ENCODE data around the gene ABCB9.

Gene ABCB9

GRCh38 chr12:122987086-122987951, 21.1 kb upstream of the ABCB9 start:
- DNase-seq (ENCODE audit: low read depth): no peak
- no peak overlapping the region for H3K4me3 ChIP-seq (ENCODE audit: low read depth, low read length)
- TF ChIP-seq, protein P1, sequence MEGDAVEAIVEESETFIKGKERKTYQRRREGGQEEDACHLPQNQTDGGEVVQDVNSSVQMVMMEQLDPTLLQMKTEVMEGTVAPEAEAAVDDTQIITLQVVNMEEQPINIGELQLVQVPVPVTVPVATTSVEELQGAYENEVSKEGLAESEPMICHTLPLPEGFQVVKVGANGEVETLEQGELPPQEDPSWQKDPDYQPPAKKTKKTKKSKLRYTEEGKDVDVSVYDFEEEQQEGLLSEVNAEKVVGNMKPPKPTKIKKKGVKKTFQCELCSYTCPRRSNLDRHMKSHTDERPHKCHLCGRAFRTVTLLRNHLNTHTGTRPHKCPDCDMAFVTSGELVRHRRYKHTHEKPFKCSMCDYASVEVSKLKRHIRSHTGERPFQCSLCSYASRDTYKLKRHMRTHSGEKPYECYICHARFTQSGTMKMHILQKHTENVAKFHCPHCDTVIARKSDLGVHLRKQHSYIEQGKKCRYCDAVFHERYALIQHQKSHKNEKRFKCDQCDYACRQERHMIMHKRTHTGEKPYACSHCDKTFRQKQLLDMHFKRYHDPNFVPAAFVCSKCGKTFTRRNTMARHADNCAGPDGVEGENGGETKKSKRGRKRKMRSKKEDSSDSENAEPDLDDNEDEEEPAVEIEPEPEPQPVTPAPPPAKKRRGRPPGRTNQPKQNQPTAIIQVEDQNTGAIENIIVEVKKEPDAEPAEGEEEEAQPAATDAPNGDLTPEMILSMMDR (IDR thresholded peaks at IDR 0.05; ENCODE audit: low read depth, low read length, missing control alignments): no peak
- in situ Hi-C loops (cut with HindIII; ENCODE audit: low sequenced_read_pairs): no loop called here

DNA sequence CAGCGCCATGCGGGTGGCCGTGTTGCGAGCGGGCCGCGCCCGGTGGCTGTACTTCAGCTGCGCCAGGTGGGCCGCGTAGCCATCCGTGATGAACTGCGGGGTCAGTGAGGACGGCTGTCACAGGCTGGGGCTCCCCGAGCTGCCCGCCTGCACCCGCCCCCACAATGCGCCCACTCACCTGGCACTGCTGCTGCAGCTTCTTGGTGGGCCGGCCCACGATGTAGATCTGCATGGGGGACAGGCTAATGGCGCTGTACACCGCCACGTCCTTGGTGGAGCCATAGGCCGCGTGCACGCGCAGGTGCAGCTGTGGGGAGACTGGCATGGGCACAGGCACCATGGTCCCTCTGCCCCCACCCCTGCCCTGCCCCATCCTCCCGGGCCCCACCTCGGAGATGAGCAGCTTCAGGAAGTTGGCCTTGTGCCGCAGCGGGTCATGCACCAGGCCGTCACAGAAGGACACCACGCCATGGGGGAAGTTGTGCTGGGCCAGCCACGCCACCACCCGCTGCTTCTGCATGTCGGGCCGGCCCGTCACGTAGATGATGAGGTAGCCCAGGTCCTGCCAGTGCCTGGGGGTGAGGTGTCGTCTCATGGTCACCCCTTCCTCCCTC, 20.1 kb upstream of the ABCB9 start:
- H3K4me3 ChIP-seq (ENCODE audit: low read depth, low read length): no peak overlapping the region
- in situ Hi-C loops (cut with HindIII; ENCODE audit: low sequenced_read_pairs): no loop called here
- no peak for DNase-seq (ENCODE audit: low read depth)
- TF ChIP-seq, protein P1 (IDR thresholded peaks at IDR 0.05; ENCODE audit: low read depth, low read length, missing control alignments): no peak

DNA sequence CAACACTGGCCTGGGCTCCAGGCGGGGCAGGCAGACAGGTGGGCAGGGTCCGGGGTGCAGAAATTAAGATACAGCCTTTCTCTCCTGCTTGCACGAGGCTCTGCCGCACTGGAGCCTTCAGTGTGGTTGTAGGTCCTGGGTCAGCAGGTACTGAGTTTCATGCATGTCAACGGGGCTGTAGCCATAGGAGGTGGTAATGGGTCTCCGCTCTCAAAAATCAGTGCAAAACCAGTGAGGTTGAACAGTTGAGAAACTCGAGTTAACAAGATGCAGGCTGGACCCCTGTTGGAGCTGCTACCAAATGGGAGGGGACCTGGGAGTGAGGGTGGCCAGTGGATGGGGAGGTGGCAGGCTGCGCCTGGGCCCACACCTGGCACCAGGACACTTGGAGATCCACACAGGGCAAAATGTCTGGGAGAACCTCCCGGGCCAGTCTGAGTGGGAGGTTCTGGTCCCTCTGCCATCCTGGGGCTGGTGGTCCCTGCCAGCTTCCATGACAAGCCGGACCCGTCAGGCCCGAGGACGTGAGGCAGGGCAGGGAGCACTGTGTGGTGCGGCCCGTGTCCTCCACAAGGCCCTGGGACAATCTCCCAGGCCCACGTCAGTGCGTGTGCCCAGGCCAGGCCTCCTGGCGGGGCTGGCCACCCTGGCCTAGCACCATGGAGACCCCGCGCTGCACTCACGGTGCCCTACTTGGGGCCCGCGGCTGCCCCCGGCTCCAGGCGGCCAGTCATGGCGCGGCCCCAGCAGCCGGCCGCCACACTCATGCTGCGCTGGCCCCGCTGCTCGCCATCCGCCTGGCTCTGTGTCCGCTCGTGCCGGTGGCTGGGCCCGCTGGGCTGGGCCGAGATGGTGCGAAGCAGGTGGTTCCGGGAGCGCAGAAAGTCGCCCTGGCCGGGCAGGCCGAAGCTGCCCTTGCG, 19.3 kb upstream of the ABCB9 start:
- in situ Hi-C loops (cut with HindIII; ENCODE audit: low sequenced_read_pairs): no loop called here
- TF ChIP-seq, protein P1 (IDR thresholded peaks at IDR 0.05; ENCODE audit: low read depth, low read length, missing control alignments): no peak
- DNase-seq (ENCODE audit: low read depth): no peak
- no peak overlapping the region for H3K4me3 ChIP-seq (ENCODE audit: low read depth, low read length)

DNA sequence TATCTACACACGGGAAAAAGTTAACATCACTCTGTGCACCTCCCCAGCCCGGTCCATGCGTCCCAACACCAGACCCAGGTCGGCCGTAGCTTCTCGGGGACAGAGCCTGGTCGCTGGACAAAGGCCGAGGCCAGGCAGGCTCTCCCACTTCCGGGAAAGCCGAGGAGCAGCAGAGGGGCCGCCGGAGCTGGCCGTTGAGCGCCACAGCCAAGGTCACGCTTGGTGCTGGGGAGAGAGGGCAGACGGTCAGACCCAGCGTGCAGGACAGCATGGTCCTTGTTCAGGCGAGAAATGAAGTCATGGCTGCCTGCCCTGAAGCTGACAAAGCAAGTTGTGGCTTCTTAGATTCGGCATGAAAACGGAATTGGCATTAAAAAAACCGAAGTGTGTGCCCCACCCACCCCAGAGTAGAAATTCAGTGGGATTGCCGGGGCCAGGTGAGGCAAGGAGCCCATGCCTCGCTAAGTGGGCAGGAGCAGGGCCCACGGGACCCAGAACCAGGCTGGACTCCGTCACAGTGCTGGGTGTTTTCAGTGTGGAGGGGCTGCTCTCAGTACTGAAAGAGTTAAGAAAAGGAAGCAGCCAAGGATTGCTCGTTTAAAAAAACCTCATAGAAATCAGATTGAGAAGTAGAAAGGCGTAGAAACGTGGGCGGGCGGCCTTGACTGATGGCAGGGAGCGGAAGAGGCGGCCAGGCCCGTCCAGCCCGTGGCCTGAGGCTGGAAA, 18.5 kb upstream of the ABCB9 start:
- in situ Hi-C loops (cut with HindIII; ENCODE audit: low sequenced_read_pairs): no loop called here
- no peak overlapping the region for H3K4me3 ChIP-seq (ENCODE audit: low read depth, low read length)
- TF ChIP-seq, protein P1 (IDR thresholded peaks at IDR 0.05; ENCODE audit: low read depth, low read length, missing control alignments): no peak
- DNase-seq (ENCODE audit: low read depth): no peak

- DNase-seq (ENCODE audit: low read depth): no peak
- H3K4me3 ChIP-seq (ENCODE audit: low read depth, low read length): no peak overlapping the region
- TF ChIP-seq, protein P1 (IDR thresholded peaks at IDR 0.05; ENCODE audit: low read depth, low read length, missing control alignments): no peak
- in situ Hi-C loops (cut with HindIII; ENCODE audit: low sequenced_read_pairs): no loop called here
Measured at GRCh38 chr12:122983789-122984515, 17.7 kb upstream of the ABCB9 start.
